GM21786 (cell line): ENCODE results near the gene DLGAP3.
"Not testable (repeated sequence)": the region's sequence is repeated elsewhere in the genome, so short reads cannot be mapped to it uniquely, and the experiment has no call there.

ENCODE experiments used
- ATAC-seq: cut with Tn5 transposase; IDR thresholded peaks from one replicate; pipeline ENCODE4 v1.9.1; 2021; ENCODE audit not compliant: unreplicated experiment

Gene DLGAP3, protein sequence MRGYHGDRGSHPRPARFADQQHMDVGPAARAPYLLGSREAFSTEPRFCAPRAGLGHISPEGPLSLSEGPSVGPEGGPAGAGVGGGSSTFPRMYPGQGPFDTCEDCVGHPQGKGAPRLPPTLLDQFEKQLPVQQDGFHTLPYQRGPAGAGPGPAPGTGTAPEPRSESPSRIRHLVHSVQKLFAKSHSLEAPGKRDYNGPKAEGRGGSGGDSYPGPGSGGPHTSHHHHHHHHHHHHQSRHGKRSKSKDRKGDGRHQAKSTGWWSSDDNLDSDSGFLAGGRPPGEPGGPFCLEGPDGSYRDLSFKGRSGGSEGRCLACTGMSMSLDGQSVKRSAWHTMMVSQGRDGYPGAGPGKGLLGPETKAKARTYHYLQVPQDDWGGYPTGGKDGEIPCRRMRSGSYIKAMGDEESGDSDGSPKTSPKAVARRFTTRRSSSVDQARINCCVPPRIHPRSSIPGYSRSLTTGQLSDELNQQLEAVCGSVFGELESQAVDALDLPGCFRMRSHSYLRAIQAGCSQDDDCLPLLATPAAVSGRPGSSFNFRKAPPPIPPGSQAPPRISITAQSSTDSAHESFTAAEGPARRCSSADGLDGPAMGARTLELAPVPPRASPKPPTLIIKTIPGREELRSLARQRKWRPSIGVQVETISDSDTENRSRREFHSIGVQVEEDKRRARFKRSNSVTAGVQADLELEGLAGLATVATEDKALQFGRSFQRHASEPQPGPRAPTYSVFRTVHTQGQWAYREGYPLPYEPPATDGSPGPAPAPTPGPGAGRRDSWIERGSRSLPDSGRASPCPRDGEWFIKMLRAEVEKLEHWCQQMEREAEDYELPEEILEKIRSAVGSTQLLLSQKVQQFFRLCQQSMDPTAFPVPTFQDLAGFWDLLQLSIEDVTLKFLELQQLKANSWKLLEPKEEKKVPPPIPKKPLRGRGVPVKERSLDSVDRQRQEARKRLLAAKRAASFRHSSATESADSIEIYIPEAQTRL

DNA sequence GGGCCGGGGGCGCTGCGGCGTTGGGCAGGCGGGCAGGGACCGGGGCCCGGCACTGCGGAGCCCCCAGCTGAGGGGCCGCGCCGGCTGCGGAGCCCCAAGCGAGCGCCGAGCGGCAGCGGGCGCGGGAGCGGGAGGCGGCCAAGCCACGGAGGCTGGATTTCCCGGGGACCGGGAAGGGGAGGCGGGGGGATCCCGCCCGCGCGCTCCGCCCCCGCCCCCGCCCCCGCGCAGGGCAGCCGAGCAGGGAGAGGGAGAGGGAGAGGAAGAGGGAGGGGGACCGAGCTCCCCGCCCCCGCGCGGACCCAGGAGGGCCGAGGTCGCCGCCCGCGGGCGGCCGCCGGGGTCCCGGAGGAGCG, at the start of gene DLGAP3:
DLGAP3 (minus strand) TSS at position 154 of the 356 bp plus-strand sequence. CDS start 24,267 bp downstream, outside the sequence.
- no peak for ATAC-seq

DNA sequence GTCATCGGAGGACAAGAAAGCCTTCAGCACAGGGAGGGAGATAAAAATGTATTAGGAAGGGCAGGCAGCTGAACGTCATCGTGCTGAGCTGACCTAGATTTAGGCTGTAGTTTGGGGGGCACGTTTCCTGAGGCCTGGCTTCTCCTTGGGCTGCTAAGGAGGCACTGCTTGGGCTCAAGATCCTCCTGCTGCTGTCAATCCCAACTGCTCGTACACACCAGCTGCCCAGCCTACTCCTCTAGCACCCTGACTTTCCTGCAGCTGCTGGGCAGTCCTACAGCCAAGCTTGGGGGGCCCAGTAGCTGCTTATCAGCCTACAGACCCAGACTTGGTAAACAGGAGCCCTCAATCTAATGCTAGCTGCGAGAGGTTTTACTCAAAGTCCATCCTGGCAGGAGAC, 49.5 kb upstream of the DLGAP3 start:
- ATAC-seq: no peak

GRCh38 chr1:34977858-34978257, 48.4 kb upstream of the DLGAP3 start:
- no peak for ATAC-seq

DNA sequence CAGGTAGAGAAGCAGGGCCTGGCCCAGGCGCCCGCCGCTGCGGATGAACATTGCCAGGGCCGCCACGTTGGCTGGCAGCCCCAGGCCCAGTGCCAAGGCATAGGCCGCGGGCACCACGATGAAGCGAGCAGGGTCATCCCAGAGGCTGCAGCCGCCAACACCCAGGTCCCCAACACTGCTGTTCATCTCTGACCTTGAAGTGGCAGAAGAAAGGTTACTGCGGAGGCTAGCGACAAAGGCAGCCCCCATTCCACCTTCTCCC, 47.7 kb upstream of the DLGAP3 start:
- no peak for ATAC-seq

GRCh38 chr1:34976384-34977209, 47.1 kb upstream of the DLGAP3 start:
- ATAC-seq: no peak

- ATAC-seq: no peak
These were observed 46.3 kb upstream of the DLGAP3 start for GRCh38 chr1:34975771-34976170.

GRCh38 chr1:34975338-34975737, 45.9 kb upstream of the DLGAP3 start:
- ATAC-seq: no peak

DNA sequence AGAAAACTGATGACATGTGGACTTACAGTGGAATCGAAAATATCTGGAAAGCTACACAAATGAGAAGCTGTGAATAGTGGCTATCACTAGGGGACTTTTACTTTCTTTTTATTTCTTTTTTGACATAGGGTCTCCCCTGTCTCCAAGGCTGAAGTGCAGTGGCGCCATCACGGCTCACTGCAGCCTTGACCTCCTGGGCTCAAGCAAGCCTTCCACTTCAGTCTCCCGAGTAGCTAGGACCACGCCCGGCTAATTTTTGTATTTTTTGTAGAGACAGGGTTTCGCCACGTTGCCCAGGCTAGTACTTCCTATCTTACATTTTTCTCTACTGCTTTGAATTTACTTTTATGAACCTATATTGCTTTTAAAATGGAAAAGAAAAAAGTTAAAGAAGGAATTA, 45.2 kb upstream of the DLGAP3 start:
- no peak for ATAC-seq

- no peak for ATAC-seq
These were observed 43.9 kb upstream of the DLGAP3 start for GRCh38 chr1:34973326-34973725.

GRCh38 chr1:34970829-34971228, 41.4 kb upstream of the DLGAP3 start:
- ATAC-seq: no peak

DNA sequence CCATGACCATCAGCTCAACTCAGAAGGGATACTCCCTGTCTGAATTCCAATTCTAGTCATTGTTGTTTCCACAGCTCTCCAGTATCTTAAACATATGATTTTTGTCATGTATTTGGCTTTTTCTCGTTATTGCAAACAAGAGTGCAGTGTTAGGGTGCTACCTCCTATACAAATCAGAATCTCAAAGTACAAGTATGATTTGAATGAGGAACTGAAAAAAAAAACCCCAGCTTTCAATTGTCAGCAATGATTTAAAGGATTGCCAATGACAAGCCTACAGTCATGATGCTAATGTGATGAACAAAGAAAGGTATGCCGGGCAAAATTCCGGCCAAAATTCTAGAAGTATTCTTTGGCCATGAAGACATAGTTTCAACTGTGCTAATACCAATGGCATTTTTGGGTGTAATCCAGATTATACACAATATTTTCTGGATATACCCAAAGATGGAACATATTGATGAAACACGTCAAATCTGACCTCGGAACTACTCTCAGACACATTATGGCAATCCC, 40.8 kb upstream of the DLGAP3 start:
- ATAC-seq: no peak

- ATAC-seq: not testable (repeated sequence)
These were observed 38.8 kb upstream of the DLGAP3 start for GRCh38 chr1:34968297-34968696.

DNA sequence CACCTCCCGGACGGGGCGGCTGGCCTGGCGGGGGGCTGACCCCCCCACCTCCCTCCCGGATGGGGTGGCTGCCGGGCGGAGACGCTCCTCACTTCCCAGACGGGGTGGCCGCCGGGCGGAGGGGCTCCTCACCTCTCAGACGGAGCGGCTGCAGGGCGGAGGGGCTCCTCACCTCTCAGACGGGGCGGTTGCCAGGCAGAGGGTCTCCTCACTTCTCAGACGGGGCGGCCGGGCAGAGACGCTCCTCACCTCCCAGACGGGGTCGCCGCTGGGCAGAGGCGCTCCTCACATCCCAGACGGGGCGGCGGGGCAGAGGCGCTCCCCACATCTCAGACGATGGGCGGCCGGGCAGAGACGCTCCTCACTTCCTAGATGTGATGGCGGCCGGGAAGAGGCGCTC, 38.2 kb upstream of the DLGAP3 start:
- ATAC-seq: not testable (repeated sequence)

DNA sequence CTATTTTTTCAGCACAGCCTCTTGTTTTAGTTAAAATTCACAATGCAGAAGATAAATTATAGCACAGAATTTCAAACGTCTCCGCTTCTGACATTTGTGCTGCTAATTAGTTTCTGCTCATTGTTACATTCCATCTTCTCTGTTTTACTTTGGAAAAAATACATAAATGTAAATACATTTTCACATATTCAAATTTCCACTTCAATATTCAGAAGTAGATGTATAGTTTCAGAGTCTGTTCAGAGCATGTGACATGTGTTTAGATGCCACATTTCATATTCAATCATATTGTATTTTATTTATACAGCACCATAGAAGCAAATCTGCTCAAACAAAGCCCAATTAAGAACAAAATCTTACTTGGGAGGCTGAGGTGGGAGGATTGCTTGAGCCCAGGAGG, 36.1 kb upstream of the DLGAP3 start:
- no peak for ATAC-seq

DNA sequence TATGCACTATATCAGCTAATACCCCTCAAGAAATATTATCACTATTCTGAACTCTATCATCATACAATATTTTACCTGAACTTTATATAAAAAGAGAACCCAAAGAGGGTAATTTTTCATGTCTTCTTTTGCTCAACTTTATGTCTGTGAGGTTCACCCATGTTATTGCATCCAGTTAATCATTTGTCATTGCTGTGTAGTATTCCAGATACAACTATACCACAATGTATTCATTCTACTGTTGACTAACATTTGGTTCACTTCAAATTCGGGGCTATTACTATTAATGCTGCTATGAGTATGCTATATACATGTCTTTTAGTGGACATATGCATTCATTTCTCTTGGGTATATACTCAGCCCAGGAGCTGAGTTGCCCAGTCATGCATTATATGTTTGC, 21.0 kb upstream of the DLGAP3 start:
- no peak for ATAC-seq

DNA sequence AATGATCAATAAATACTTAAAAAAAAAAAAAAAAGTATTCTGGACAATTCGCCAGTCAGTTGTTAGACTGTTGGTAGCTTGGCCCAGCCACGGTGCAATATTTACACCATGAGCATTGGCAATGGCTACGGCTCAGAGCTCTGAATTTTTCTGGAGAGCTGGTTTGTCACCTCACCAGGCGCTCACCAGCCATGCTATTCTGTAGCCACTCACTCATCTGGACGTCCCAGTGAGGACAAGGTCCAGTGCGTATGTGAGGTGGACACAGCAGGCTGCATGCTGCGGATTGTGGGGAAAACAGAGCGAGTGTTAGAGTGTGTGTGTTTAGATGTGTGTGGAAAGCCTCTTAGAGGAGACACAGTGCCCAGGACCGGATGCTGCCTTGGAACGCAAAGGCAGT, 19.3 kb upstream of the DLGAP3 start:
- ATAC-seq: not testable (repeated sequence)

DNA sequence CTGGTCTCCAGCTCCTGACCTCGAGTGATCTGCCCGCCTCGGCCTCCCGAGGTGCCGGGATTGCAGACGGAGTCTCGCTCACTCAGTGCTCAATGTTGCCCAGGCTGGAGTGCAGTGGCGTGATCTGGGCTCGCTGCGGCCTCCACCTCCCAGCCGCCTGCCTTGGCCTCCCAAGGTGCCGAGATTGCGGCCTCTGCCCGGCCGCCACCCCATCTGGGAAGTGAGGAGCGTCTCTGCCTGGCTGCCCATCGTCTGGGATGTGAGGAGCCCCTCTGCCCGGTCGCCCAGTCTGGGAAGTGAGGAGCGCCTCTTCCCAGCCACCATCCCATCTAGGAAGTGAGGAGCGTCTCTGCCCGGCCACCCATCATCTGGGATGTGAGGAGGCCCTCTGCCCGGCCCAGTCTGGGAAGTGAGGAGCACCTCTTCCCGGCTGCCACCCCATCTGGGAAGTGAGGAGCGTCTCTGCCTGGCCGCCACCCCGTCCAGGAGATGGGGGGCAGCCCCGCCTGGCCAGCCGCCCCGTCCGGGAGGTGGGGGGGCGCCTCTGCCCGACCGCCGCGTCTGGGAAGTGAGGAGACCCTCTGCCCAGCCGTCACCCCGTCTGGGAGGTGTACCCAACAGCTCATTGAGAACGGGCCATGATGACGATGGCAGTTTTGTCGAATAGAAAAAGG, 18.3 kb upstream of the DLGAP3 start:
- ATAC-seq: not testable (repeated sequence)

GRCh38 chr1:34946211-34946610, 16.8 kb upstream of the DLGAP3 start:
- ATAC-seq: no peak

GRCh38 chr1:34941798-34942197, 12.3 kb upstream of the DLGAP3 start:
- not testable (repeated sequence) for ATAC-seq

DNA sequence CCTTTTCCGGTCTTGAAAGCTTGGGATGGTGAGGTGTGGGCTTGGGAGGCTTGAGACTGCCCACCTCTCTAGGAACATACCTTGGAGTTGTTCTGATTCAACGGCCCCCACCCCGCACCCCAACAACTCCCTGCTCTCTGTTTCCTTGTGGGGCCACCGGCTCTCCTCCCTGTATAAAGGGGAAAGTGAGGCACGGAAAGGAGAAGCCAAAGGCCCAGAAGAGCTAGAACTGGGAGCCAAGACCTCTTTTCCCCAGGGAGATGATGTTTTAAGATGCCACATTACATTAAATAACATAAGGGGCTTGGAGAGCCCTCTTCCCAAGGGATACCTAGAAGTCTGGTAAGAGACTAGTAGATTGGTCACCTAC, 1.2 kb upstream of the DLGAP3 start:
- no peak for ATAC-seq
